ENCODE results near the gene SMIM24. TPM values are rescaled to one million over a fixed set of nuclear protein-coding genes. Genes with fewer than 3 reads are reported as not detected.

Gene SMIM24
- total and polyA plus RNA-seq, 9 of the 15 experiments (the other 6 are each of a cell fraction or from before 2014, with no cell fraction given), result 0.45 to 12.3 (median 1.4) TPM; not detected in 1

DNA sequence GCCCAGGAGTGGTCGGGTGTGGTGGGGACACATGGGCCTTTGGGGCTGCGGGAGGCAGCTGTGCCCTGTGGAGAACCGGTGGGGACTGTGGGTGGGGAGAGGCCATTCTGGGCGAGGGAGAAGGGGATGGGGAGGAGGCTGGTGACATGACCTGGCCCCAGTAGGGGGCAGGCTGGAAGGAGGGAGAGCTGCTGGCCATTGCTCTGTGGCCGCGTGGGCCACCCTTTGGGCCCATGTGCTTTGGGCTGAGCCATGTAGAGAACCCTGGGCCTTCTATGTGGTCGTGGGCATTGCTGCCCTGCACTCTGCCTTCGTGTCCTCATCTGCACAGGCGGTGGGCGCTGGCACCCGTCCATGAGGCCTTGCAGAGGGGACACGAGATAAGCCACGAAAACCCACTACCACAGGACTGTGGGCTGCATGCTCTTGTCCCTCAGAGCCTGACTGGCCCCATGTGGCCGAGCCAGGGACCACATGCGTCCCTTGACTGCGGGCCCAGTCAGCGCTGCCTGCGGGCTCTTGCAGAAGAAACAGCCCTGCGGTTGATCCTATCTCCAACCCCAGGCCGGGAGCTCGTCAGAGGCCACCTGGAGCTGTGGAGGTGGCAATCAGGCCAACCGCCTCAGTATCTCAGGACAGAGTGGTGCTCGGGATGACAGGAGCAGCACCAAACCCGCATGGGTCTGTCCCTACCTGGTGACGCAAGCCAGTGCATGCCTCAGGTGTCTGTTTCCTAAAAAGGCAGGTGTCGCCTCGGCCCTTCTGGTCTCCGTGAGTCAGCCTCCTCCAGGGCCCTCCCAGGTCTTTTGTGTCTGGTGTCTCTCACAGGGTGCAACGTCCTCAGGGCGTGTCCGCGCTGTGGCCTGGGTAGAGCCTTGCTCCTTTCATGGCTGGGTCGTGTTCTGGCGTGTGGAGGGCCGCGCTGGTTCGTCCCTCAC is 40.1 kb upstream of the SMIM24 start (continued):
- TF ChIP-seq MEF2D (tag; conservative IDR thresholded peaks at IDR 0.05; ENCODE audit: low read depth), result no peak
- peak; percentile 94 for TF ChIP-seq LCOR (CRISPR knock-in tag; IDR thresholded peaks at IDR 0.05)
- TF ChIP-seq, protein P1, sequence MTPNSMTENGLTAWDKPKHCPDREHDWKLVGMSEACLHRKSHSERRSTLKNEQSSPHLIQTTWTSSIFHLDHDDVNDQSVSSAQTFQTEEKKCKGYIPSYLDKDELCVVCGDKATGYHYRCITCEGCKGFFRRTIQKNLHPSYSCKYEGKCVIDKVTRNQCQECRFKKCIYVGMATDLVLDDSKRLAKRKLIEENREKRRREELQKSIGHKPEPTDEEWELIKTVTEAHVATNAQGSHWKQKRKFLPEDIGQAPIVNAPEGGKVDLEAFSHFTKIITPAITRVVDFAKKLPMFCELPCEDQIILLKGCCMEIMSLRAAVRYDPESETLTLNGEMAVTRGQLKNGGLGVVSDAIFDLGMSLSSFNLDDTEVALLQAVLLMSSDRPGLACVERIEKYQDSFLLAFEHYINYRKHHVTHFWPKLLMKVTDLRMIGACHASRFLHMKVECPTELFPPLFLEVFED (CRISPR knock-in tag; conservative IDR thresholded peaks at IDR 0.05), result no peak
- TF ChIP-seq, protein P2, sequence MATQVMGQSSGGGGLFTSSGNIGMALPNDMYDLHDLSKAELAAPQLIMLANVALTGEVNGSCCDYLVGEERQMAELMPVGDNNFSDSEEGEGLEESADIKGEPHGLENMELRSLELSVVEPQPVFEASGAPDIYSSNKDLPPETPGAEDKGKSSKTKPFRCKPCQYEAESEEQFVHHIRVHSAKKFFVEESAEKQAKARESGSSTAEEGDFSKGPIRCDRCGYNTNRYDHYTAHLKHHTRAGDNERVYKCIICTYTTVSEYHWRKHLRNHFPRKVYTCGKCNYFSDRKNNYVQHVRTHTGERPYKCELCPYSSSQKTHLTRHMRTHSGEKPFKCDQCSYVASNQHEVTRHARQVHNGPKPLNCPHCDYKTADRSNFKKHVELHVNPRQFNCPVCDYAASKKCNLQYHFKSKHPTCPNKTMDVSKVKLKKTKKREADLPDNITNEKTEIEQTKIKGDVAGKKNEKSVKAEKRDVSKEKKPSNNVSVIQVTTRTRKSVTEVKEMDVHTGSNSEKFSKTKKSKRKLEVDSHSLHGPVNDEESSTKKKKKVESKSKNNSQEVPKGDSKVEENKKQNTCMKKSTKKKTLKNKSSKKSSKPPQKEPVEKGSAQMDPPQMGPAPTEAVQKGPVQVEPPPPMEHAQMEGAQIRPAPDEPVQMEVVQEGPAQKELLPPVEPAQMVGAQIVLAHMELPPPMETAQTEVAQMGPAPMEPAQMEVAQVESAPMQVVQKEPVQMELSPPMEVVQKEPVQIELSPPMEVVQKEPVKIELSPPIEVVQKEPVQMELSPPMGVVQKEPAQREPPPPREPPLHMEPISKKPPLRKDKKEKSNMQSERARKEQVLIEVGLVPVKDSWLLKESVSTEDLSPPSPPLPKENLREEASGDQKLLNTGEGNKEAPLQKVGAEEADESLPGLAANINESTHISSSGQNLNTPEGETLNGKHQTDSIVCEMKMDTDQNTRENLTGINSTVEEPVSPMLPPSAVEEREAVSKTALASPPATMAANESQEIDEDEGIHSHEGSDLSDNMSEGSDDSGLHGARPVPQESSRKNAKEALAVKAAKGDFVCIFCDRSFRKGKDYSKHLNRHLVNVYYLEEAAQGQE (IDR thresholded peaks at IDR 0.05; ENCODE audit: borderline replicate concordance), result peak; percentile 62
- TF ChIP-seq, protein P2 (CRISPR knock-in tag; IDR thresholded peaks at IDR 0.05; ENCODE audit: low read depth), result no peak; the same call in 1 of the 2 replicates
- 0 out of 2 replicates have a peak, but pooled peaks have one; percentile 29 for TF ChIP-seq ADNP (tag; IDR thresholded peaks at IDR 0.05)
- TF ChIP-seq, protein P3, sequence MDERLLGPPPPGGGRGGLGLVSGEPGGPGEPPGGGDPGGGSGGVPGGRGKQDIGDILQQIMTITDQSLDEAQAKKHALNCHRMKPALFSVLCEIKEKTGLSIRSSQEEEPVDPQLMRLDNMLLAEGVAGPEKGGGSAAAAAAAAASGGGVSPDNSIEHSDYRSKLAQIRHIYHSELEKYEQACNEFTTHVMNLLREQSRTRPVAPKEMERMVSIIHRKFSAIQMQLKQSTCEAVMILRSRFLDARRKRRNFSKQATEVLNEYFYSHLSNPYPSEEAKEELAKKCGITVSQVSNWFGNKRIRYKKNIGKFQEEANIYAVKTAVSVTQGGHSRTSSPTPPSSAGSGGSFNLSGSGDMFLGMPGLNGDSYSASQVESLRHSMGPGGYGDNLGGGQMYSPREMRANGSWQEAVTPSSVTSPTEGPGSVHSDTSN (CRISPR knock-in tag; IDR thresholded peaks at IDR 0.05; ENCODE audit: low read depth), result no peak
- TF ChIP-seq, protein P3 (tag; conservative IDR thresholded peaks at IDR 0.05; ENCODE audit: low read depth), result no peak
- TF ChIP-seq ZFP36 (IDR thresholded peaks at IDR 0.05; ENCODE audit: low read depth, low read length, partially characterized antibody), result peak; percentile 32
- TF ChIP-seq CHD2 (IDR thresholded peaks at IDR 0.05; ENCODE audit: low read depth, low read length), result 0 out of 2 replicates have a peak, but pooled peaks have one; percentile 14
- TF ChIP-seq RNF2 (IDR thresholded peaks at IDR 0.05), result peak; percentile 92; the same call in 1 of the 2 replicates
- peak; percentile 75; the same call in 1 of the 2 replicates for TF ChIP-seq ZNF311 (CRISPR knock-in tag; IDR thresholded peaks at IDR 0.05)
- TF ChIP-seq, protein P4, sequence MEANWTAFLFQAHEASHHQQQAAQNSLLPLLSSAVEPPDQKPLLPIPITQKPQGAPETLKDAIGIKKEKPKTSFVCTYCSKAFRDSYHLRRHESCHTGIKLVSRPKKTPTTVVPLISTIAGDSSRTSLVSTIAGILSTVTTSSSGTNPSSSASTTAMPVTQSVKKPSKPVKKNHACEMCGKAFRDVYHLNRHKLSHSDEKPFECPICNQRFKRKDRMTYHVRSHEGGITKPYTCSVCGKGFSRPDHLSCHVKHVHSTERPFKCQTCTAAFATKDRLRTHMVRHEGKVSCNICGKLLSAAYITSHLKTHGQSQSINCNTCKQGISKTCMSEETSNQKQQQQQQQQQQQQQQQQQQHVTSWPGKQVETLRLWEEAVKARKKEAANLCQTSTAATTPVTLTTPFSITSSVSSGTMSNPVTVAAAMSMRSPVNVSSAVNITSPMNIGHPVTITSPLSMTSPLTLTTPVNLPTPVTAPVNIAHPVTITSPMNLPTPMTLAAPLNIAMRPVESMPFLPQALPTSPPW (CRISPR knock-in tag; IDR thresholded peaks at IDR 0.05), result peak; percentile 51; the same call in 1 of the 2 replicates
